GM12878 (cell line): ENCODE results near the gene SMARCC1.

ENCODE experiments used
- EZH2 ChIP-seq: IDR thresholded peaks from 2 replicates; pipeline ENCODE4 v1.6.1; 2012; ENCODE audit warnings: low read depth, mild to moderate bottlenecking, control low read depth, inconsistent platforms, low read length, borderline replicate concordance; ENCODE audit not compliant: control insufficient read depth
- HDAC2 ChIP-seq: fragments of 200-600 bp; sonication (generic); IDR thresholded peaks from 2 replicates; pipeline ENCODE4 v1.6.1; 2017
- JUND ChIP-seq: IDR thresholded peaks from 2 replicates; pipeline ENCODE4 v1.6.1; 2012; ENCODE audit warnings: low read depth, mild to moderate bottlenecking, low read length, improper control_type of control experiment, moderate library complexity
- SIN3A ChIP-seq: IDR thresholded peaks from 2 replicates; pipeline ENCODE4 v1.6.1; 2012; ENCODE audit warnings: low read depth, low read length, improper control_type of control experiment
- ZNF622 ChIP-seq: fragments of 450-650 bp; IDR thresholded peaks from 2 replicates; pipeline ENCODE4 v1.6.1; 2017; ENCODE audit warnings: mild to moderate bottlenecking, inconsistent platforms
- ZZZ3 ChIP-seq: IDR thresholded peaks from 2 replicates; pipeline ENCODE4 v1.6.1; 2011; ENCODE audit warnings: low read depth; ENCODE audit not compliant: control insufficient read depth, insufficient read length
- TF ChIP-seq, protein P1 (sequence below), 3 experiments: IDR thresholded peaks in 2 of 3; conservative IDR thresholded peaks in 1 of 3; 2 replicates each; pipeline ENCODE4 v1.5.1; 2011; ENCODE audit warnings: low read depth in 3 of 3, low read length in 3 of 3, mild to moderate bottlenecking in 3 of 3, control low read depth in 2 of 3, moderate library complexity in 2 of 3, inconsistent platforms in 1 of 3, mixed read lengths in 1 of 3; ENCODE audit not compliant: control insufficient read depth in 2 of 3, insufficient read depth in 1 of 3; ENCODE audit errors: extremely low read depth in 1 of 3
- TF ChIP-seq, protein P2 (sequence below): fragments of 450-650 bp; IDR thresholded peaks from 2 replicates; pipeline ENCODE4 v1.6.1; 2017; ENCODE audit warnings: borderline replicate concordance

DNA sequence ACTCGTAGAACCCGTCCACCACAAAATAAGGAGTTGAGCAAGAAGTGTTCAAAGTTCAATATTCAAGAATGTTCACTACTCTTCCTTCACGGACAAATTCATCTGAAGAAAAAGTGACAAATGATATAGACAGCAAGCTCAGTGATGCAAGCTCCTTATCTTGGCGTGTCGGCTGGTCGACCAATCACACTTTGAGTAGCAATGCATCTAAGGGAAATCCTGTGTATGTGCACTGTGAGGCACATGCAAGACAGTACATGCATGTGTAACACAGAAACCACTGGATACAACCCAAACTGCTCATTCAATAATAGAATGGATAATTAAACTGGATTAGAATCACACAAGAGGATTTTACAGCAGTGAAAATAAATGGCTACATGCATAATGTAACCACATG lies 138.6 kb downstream of the SMARCC1 start:
- TF ChIP-seq ZNF622 = no peak
- no peak for TF ChIP-seq ZZZ3
- TF ChIP-seq, protein P1, sequence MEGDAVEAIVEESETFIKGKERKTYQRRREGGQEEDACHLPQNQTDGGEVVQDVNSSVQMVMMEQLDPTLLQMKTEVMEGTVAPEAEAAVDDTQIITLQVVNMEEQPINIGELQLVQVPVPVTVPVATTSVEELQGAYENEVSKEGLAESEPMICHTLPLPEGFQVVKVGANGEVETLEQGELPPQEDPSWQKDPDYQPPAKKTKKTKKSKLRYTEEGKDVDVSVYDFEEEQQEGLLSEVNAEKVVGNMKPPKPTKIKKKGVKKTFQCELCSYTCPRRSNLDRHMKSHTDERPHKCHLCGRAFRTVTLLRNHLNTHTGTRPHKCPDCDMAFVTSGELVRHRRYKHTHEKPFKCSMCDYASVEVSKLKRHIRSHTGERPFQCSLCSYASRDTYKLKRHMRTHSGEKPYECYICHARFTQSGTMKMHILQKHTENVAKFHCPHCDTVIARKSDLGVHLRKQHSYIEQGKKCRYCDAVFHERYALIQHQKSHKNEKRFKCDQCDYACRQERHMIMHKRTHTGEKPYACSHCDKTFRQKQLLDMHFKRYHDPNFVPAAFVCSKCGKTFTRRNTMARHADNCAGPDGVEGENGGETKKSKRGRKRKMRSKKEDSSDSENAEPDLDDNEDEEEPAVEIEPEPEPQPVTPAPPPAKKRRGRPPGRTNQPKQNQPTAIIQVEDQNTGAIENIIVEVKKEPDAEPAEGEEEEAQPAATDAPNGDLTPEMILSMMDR (IDR thresholded peaks at IDR 0.05 in 2 of 3, conservative IDR thresholded peaks at IDR 0.05 in 1 of 3; ENCODE audit: control insufficient read depth in 2 of 3, extremely low read depth in 1 of 3, insufficient read depth in 1 of 3, low read depth in 3 of 3, low read length in 3 of 3) = no peak
- no peak for TF ChIP-seq HDAC2
- TF ChIP-seq JUND = no peak
- no peak for TF ChIP-seq EZH2
- TF ChIP-seq, protein P2, sequence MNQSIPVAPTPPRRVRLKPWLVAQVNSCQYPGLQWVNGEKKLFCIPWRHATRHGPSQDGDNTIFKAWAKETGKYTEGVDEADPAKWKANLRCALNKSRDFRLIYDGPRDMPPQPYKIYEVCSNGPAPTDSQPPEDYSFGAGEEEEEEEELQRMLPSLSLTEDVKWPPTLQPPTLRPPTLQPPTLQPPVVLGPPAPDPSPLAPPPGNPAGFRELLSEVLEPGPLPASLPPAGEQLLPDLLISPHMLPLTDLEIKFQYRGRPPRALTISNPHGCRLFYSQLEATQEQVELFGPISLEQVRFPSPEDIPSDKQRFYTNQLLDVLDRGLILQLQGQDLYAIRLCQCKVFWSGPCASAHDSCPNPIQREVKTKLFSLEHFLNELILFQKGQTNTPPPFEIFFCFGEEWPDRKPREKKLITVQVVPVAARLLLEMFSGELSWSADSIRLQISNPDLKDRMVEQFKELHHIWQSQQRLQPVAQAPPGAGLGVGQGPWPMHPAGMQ = no peak
- TF ChIP-seq SIN3A = no peak
